OCI-LY1 (cell line): ENCODE results near the gene SELE.

Experiments used
- H2AFZ ChIP-seq: fragments of 200-600 bp; sonication (generic), shearing (Covaris generic); 2 replicates; pipeline ENCODE4 v1.6.0; 2014; ENCODE audit warnings: antibody characterized with exemption, mild to moderate bottlenecking, low read length
- H3F3A ChIP-seq: fragments of 200-600 bp; sonication (generic), shearing (Covaris generic); 2 replicates; pipeline ENCODE4 v1.6.0; 2014; ENCODE audit warnings: mild to moderate bottlenecking, antibody characterized with exemption, low read length, moderate library complexity; ENCODE audit not compliant: insufficient read depth
- H3K27ac ChIP-seq: fragments of 200-600 bp; sonication (generic); 2 replicates; pipeline ENCODE4 v1.5.1; 2014; ENCODE audit warnings: low read length, mixed run types, mild to moderate bottlenecking, low read depth; ENCODE audit not compliant: poor library complexity, severe bottlenecking
- H3K27me3 ChIP-seq: fragments of 200-600 bp; sonication (generic); 2 replicates; pipeline ENCODE4 v1.6.0; 2014; ENCODE audit warnings: antibody characterized with exemption, mild to moderate bottlenecking, low read length, moderate library complexity; ENCODE audit not compliant: insufficient read depth
- H3K36me3 ChIP-seq: fragments of 200-600 bp; sonication (generic); 2 replicates; pipeline ENCODE4 v1.6.1; 2014; ENCODE audit warnings: mild to moderate bottlenecking, antibody characterized with exemption, low read length, moderate library complexity, mixed read lengths; ENCODE audit not compliant: insufficient read depth
- H3K4me1 ChIP-seq: fragments of 200-600 bp; sonication (generic); 2 replicates; pipeline ENCODE4 v1.5.1; 2014; ENCODE audit warnings: mild to moderate bottlenecking, low read length, moderate library complexity; ENCODE audit not compliant: insufficient read depth, severe bottlenecking
- H3K4me2 ChIP-seq: fragments of 200-600 bp; sonication (generic), shearing (Covaris generic); 2 replicates; pipeline ENCODE4 v1.6.1; 2014; ENCODE audit warnings: low read length
- H3K4me3 ChIP-seq: fragments of 200-600 bp; sonication (generic); 2 replicates; pipeline ENCODE4 v1.5.1; 2014; ENCODE audit warnings: low read length, low read depth, mild to moderate bottlenecking, mixed read lengths; ENCODE audit not compliant: poor library complexity, severe bottlenecking
- H3K79me2 ChIP-seq: fragments of 200-600 bp; shearing (Covaris generic); 2 replicates; pipeline ENCODE4 v1.6.1; 2016; ENCODE audit warnings: mixed run types, low read length, mixed read lengths; ENCODE audit not compliant: insufficient read depth
- H3K9ac ChIP-seq: fragments of 200-600 bp; sonication (generic), shearing (Covaris generic); 2 replicates; pipeline ENCODE4 v1.6.1; 2014; ENCODE audit warnings: mild to moderate bottlenecking, low read length, mixed read lengths
- H3K9me2 ChIP-seq: fragments of 200-600 bp; sonication (generic), shearing (Covaris generic); 2 replicates; pipeline ENCODE4 v1.6.1; 2014; ENCODE audit warnings: low read depth, mild to moderate bottlenecking, low read length, mixed read lengths
- H3K9me3 ChIP-seq: fragments of 200-600 bp; shearing (Covaris generic); 2 replicates; pipeline ENCODE4 v1.6.1; 2014; ENCODE audit warnings: low read length, mixed read lengths
- H4K20me1 ChIP-seq: fragments of 200-600 bp; sonication (generic), shearing (Covaris generic); 2 replicates; pipeline ENCODE4 v1.6.0; 2016; ENCODE audit warnings: mild to moderate bottlenecking, low read length; ENCODE audit not compliant: insufficient read depth
- EZH2 ChIP-seq: fragments of 200-600 bp; sonication (generic), shearing (Covaris generic); IDR thresholded peaks from 2 replicates; pipeline ENCODE4 v1.8.0; 2017; ENCODE audit warnings: borderline replicate concordance, mixed run types, mild to moderate bottlenecking, antibody characterized with exemption, low read length, moderate library complexity, mixed read lengths
- TF ChIP-seq, protein P1 (sequence below): fragments of 200-600 bp; sonication (generic), shearing (Covaris generic); IDR thresholded peaks from 2 replicates; pipeline ENCODE4 v1.5.1; 2017; ENCODE audit warnings: mild to moderate bottlenecking, antibody characterized with exemption, low read length, moderate library complexity, mixed read lengths

The SELE gene, protein sequence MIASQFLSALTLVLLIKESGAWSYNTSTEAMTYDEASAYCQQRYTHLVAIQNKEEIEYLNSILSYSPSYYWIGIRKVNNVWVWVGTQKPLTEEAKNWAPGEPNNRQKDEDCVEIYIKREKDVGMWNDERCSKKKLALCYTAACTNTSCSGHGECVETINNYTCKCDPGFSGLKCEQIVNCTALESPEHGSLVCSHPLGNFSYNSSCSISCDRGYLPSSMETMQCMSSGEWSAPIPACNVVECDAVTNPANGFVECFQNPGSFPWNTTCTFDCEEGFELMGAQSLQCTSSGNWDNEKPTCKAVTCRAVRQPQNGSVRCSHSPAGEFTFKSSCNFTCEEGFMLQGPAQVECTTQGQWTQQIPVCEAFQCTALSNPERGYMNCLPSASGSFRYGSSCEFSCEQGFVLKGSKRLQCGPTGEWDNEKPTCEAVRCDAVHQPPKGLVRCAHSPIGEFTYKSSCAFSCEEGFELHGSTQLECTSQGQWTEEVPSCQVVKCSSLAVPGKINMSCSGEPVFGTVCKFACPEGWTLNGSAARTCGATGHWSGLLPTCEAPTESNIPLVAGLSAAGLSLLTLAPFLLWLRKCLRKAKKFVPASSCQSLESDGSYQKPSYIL

DNA sequence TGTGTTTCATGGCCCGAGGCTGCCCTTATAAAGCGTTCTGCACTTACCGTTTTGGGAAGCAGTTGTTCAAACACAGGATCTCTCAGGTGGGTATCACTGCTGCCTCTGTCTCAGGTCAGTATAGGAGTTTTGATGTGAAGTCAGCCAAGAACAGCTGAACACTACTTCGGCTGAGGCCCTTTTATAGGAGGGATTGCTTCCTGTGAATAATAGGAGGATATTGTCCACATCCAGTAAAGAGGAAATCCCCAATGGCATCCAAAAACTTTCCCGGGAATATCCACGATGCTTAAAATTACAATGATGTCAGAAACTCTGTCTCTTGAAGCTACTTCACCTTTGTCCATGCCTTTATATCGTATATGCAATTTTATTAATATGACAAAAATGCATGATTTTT is at the start of gene SELE:
Gene SELE, minus strand, starts transcription at position 156 of the 400 bp plus-strand sequence. CDS start 467 bp downstream, outside the sequence.
- Histone ChIP-seq H3K4me3 (no peak within 1 kb of the TSS), H3K79me2 (no peaks in the 10 kb centered on the region), H2AFZ (no peak within 1 kb of the TSS), H4K20me1 (no peaks in the 10 kb centered on the region), H3F3A (no peaks in the 10 kb centered on the region), H3K4me2 (no peak within 1 kb of the TSS), H3K27me3 (no peaks in the 10 kb centered on the region), H3K9me3 (no peaks in the 10 kb centered on the region), H3K4me1 (no peaks in the 10 kb centered on the region), H3K27ac (no peak within 1 kb of the TSS), H3K36me3 (no peaks in the 10 kb centered on the region), H3K9ac (no peak within 1 kb of the TSS), H3K9me2 (no peaks in the 10 kb centered on the region)
- TF ChIP-seq, protein P1, sequence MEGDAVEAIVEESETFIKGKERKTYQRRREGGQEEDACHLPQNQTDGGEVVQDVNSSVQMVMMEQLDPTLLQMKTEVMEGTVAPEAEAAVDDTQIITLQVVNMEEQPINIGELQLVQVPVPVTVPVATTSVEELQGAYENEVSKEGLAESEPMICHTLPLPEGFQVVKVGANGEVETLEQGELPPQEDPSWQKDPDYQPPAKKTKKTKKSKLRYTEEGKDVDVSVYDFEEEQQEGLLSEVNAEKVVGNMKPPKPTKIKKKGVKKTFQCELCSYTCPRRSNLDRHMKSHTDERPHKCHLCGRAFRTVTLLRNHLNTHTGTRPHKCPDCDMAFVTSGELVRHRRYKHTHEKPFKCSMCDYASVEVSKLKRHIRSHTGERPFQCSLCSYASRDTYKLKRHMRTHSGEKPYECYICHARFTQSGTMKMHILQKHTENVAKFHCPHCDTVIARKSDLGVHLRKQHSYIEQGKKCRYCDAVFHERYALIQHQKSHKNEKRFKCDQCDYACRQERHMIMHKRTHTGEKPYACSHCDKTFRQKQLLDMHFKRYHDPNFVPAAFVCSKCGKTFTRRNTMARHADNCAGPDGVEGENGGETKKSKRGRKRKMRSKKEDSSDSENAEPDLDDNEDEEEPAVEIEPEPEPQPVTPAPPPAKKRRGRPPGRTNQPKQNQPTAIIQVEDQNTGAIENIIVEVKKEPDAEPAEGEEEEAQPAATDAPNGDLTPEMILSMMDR = no peak
- no peak for TF ChIP-seq EZH2

DNA sequence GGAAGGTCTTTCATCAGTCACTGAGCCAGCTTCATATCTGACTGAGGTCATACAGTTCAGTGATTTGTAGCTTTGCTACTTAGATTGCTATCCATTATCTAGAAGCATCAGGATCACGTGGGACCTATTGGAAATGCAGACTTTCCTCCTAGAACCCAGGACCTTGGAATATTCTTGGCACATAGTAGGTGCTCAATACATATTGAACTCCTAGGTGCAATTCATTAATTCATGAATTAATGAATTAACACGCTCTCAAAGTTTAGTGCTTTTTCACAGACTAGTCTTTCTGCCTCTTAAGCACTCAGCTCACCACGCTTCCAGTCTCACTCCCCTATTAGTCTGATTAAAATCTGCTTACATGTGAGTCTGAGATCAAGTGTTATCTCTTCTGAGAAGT is 48.7 kb upstream of the SELE start:
- Histone ChIP-seq H2AFZ (no peak overlapping the region), H3K4me2 (no peak overlapping the region), H3K79me2 (no peaks in the 10 kb centered on the region), H3K36me3 (no peaks in the 10 kb centered on the region), H3K4me3 (no peak overlapping the region), H3K9me2 (no peaks in the 10 kb centered on the region), H3K9ac (no peak overlapping the region), H3F3A (no peaks in the 10 kb centered on the region), H3K27ac (no peak overlapping the region), H3K27me3 (no peaks in the 10 kb centered on the region), H4K20me1 (no peaks in the 10 kb centered on the region), H3K9me3 (no peaks in the 10 kb centered on the region), H3K4me1 (no peaks in the 10 kb centered on the region)
- TF ChIP-seq, protein P1 = no peak
- TF ChIP-seq EZH2 = no peak

DNA sequence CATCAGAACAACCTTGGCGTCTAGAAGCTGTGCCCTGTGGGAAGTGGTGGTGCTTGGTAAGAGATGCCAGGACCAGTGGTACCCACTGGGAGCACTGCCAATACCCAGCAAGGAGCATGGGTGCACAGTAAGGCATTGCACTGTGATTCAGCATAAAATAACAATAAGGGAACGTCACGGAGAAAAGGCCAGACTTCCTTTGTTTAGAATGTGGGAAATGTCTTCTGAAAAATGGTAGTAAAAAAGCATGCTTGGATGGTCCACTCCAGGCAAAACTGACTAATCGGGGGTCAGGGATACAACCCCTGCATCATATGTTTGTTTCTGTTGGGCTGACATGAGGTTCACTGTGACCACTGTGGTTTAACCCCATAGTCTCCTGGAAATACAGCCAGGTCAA is 46.1 kb upstream of the SELE start:
- H3K4me2 ChIP-seq = no peak overlapping the region

More for the DNA sequence above, 46.1 kb upstream of the SELE start:
- Histone ChIP-seq H3K27me3 (no peaks in the 10 kb centered on the region), H3K4me1 (no peaks in the 10 kb centered on the region), H3K36me3 (no peaks in the 10 kb centered on the region), H3F3A (no peaks in the 10 kb centered on the region), H4K20me1 (no peaks in the 10 kb centered on the region), H3K27ac (no peak overlapping the region), H3K4me3 (no peak overlapping the region), H3K79me2 (no peaks in the 10 kb centered on the region), H3K9me3 (no peaks in the 10 kb centered on the region), H3K9me2 (no peaks in the 10 kb centered on the region), H2AFZ (no peak overlapping the region), H3K9ac (no peak overlapping the region)
- TF ChIP-seq, protein P1 = no peak
- no peak for TF ChIP-seq EZH2
